GM12865 (cell line): ENCODE measurements around the gene SH3PXD2B.

Experiments used
- DNase-seq: peaks from one replicate; pipeline ENCODE4 v3.0.0; 2010; ENCODE audit warnings: low read depth
- H3K4me3 ChIP-seq: 2 replicates; pipeline ENCODE4 v1.5.1; 2011; ENCODE audit warnings: mild to moderate bottlenecking, low read depth, low read length, control low read depth
- CTCF ChIP-seq: IDR thresholded peaks from 2 replicates; pipeline ENCODE4 v1.5.1; 2011; ENCODE audit warnings: low read length, control low read depth, low read depth, inconsistent platforms; ENCODE audit not compliant: insufficient read depth; ENCODE audit errors: missing control alignments

Gene SH3PXD2B

GRCh38 chr5:172497591-172498255, 43.4 kb upstream of the SH3PXD2B start:
- no peak for DNase-seq
- no peak for TF ChIP-seq CTCF

GRCh38 chr5:172496671-172497371, 42.5 kb upstream of the SH3PXD2B start:
- no peak for TF ChIP-seq CTCF
- DNase-seq: no peak

More at GRCh38 chr5:172497591-172498255, 43.4 kb upstream of the SH3PXD2B start:
- no peak overlapping the region for H3K4me3 ChIP-seq

GRCh38 chr5:172494630-172495505, 40.5 kb upstream of the SH3PXD2B start:
- no peak for TF ChIP-seq CTCF
- DNase-seq: no peak
- H3K4me3 ChIP-seq: no peak overlapping the region

More at GRCh38 chr5:172496671-172497371, 42.5 kb upstream of the SH3PXD2B start:
- no peak overlapping the region for H3K4me3 ChIP-seq

- DNase-seq: no peak
- no peak for TF ChIP-seq CTCF
- no peak overlapping the region for H3K4me3 ChIP-seq
These were observed 39.6 kb upstream of the SH3PXD2B start for GRCh38 chr5:172493906-172494305.

- TF ChIP-seq CTCF: no peak
- no peak overlapping the region for H3K4me3 ChIP-seq
These were observed 39.1 kb upstream of the SH3PXD2B start for GRCh38 chr5:172493461-172493860.

GRCh38 chr5:172493002-172493401, 38.7 kb upstream of the SH3PXD2B start:
- no peak for TF ChIP-seq CTCF
- H3K4me3 ChIP-seq: no peak overlapping the region
- no peak for DNase-seq

More at GRCh38 chr5:172493461-172493860, 39.1 kb upstream of the SH3PXD2B start:
- no peak for DNase-seq
